Effector memory CD4-positive, alpha-beta T cell (primary cell): ENCODE data around the gene ITGA6.

ENCODE experiments used
- DNase-seq, 3 donors: peaks; one replicate each; pipeline ENCODE4 v3.0.0-alpha.2; 2020
- H3K27ac ChIP-seq: 2 replicates; pipeline ENCODE4 v1.7.0; 2013; ENCODE audit warnings: mild to moderate bottlenecking, low read length, moderate library complexity; ENCODE audit not compliant: insufficient read depth, poor library complexity, severe bottlenecking
- H3K27me3 ChIP-seq: replicated peaks from 2 replicates; pipeline ENCODE4 v1.7.0; 2013; ENCODE audit warnings: mild to moderate bottlenecking, low read length; ENCODE audit not compliant: insufficient read depth, control insufficient read depth, poor library complexity, severe bottlenecking
- H3K36me3 ChIP-seq: 2 replicates; pipeline ENCODE4 v1.7.0; 2013; ENCODE audit warnings: mild to moderate bottlenecking, low read length, moderate library complexity; ENCODE audit not compliant: control insufficient read depth, insufficient read depth
- H3K4me1 ChIP-seq: 2 replicates; pipeline ENCODE4 v1.7.0; 2013; ENCODE audit warnings: low read length, mild to moderate bottlenecking; ENCODE audit not compliant: control insufficient read depth, insufficient read depth, poor library complexity, severe bottlenecking
- H3K4me3 ChIP-seq: 2 replicates; pipeline ENCODE4 v1.7.0; 2013; ENCODE audit warnings: low read length, low read depth, mild to moderate bottlenecking; ENCODE audit not compliant: insufficient read depth, poor library complexity, severe bottlenecking
- H3K9me3 ChIP-seq: 2 replicates; pipeline ENCODE4 v1.7.0; 2013; ENCODE audit warnings: mild to moderate bottlenecking, low read length, moderate library complexity; ENCODE audit not compliant: control insufficient read depth

Gene ITGA6

DNA sequence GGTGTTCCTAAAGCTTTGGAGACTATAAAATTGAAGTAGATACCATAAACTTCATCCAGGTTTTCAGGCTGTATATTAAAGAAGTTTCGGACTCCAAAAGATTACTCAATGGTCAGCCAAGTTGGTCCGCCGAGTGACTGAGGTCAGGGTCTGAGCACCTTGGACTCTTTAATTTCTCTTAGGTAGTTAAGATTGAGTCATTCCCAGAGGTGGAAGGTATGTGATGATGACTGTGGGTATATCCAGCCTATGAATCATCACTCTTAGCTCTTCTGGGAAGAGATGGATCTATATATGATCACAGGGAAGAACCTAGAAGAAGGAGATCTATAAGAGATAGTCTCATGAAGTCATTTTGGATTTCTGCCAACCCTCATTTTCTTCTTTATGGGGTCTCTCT is 3.3 kb downstream of the ITGA6 start:
- Histone ChIP-seq H3K36me3 (no peaks in the 10 kb centered on the region), H3K27ac (no peak overlapping the region), H3K4me1 (peaks cover 57% of the 10 kb centered on the region), H3K4me3 (no peak overlapping the region), H3K9me3 (no peaks in the 10 kb centered on the region), H3K27me3 (no peaks in the 10 kb centered on the region)
- no peak for DNase-seq

DNA sequence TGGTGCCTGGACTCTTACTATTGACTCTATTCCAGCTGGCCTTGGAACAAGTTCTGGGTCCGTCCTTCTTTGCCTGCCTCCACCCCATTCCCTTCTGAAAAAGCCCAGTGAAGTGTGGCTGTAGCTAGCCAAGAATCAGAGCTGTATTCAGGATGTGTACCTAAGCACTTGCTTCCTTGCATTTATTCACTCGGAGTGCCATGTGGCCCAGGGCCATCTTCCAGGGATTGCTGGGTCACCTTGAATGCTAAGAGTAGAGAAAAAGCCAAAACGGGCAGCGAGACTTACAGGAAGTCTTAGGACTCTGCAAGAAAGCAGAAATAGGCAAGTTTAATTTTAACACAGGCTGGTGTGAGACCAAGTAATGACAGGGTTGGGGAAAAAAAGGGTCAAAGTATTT is 4.1 kb downstream of the ITGA6 start:
- H3K4me3 ChIP-seq, result no peak overlapping the region
- peaks cover 64% of the 10 kb centered on the region for H3K4me1 ChIP-seq
- H3K9me3 ChIP-seq, result no peaks in the 10 kb centered on the region
- DNase-seq, result no peak
- H3K36me3 ChIP-seq, result no peaks in the 10 kb centered on the region
- no peak overlapping the region for H3K27ac ChIP-seq
- H3K27me3 ChIP-seq, result no peaks in the 10 kb centered on the region

GRCh38 chr2:172431993-172432392 is 4.6 kb downstream of the ITGA6 start:
- no peak for DNase-seq
- H3K27ac ChIP-seq, result no peak overlapping the region
- H3K9me3 ChIP-seq, result no peaks in the 10 kb centered on the region
- H3K4me1 ChIP-seq, result peaks cover 64% of the 10 kb centered on the region
- no peak overlapping the region for H3K4me3 ChIP-seq
- no peaks in the 10 kb centered on the region for H3K36me3 ChIP-seq
- H3K27me3 ChIP-seq, result no peaks in the 10 kb centered on the region

DNA sequence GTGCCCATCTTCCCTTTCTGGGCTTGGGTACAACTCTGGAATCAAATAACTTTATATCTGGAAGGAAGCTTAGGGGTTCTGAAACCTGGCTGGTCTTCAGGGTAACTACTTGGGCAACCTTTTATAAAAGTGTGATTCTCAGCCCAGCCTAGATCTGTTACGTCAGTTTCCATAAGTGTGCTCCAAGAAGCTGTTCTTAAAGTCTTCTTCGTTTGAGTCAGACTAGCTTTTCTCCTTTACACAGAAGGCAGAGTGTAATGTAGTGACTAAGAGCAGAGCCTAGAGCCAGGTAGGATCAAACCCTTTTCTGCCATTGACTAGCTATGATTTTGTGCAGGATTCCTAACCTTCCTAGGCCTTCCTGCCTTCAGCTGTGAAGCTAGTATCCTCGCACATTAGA is 5.8 kb downstream of the ITGA6 start:
- H3K9me3 ChIP-seq, result no peaks in the 10 kb centered on the region
- no peaks in the 10 kb centered on the region for H3K27me3 ChIP-seq
- no peak overlapping the region for H3K4me3 ChIP-seq
- peaks cover 73% of the 10 kb centered on the region for H3K4me1 ChIP-seq
- DNase-seq, result no peak
- no peaks in the 10 kb centered on the region for H3K36me3 ChIP-seq
- no peak overlapping the region for H3K27ac ChIP-seq

- Histone ChIP-seq H3K27me3 (no peaks in the 10 kb centered on the region), H3K9me3 (no peaks in the 10 kb centered on the region), H3K4me1 (peaks cover 77% of the 10 kb centered on the region), H3K36me3 (no peaks in the 10 kb centered on the region), H3K4me3 (no peak overlapping the region), H3K27ac (peak overlapping the region; percentile 45)
- DNase-seq, result peak in 2 of 3 donors; percentile 8 to 18
These were observed 7.6 kb downstream of the ITGA6 start for GRCh38 chr2:172434821-172435605.

DNA sequence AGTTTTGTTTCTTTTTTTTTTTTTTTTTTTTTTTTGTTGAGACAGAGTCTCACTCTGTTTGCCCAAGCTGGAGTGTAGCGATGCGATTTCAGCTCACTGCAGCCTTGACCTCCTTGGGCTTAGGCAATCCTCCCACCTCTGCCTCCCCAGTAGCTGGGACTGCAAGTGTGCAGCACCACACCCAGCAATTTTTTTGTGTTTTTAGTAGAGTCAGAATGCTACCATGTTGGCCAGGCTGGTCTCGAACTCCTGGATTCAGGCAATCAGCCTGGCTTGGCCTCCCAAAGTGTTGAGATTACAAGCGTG is 8.2 kb downstream of the ITGA6 start:
- no peaks in the 10 kb centered on the region for H3K9me3 ChIP-seq
- no peak for DNase-seq
- H3K4me1 ChIP-seq, result peaks cover 79% of the 10 kb centered on the region
- no peak overlapping the region for H3K4me3 ChIP-seq
- H3K27ac ChIP-seq, result no peak overlapping the region
- H3K36me3 ChIP-seq, result no peaks in the 10 kb centered on the region
- H3K27me3 ChIP-seq, result no peaks in the 10 kb centered on the region

GRCh38 chr2:172436889-172437288 is 9.5 kb downstream of the ITGA6 start:
- DNase-seq, result no peak
- H3K36me3 ChIP-seq, result no peaks in the 10 kb centered on the region
- peak overlapping the region; percentile 66 for H3K27ac ChIP-seq
- peaks cover 83% of the 10 kb centered on the region for H3K4me1 ChIP-seq
- H3K9me3 ChIP-seq, result no peaks in the 10 kb centered on the region
- H3K4me3 ChIP-seq, result no peak overlapping the region
- H3K27me3 ChIP-seq, result no peaks in the 10 kb centered on the region

DNA sequence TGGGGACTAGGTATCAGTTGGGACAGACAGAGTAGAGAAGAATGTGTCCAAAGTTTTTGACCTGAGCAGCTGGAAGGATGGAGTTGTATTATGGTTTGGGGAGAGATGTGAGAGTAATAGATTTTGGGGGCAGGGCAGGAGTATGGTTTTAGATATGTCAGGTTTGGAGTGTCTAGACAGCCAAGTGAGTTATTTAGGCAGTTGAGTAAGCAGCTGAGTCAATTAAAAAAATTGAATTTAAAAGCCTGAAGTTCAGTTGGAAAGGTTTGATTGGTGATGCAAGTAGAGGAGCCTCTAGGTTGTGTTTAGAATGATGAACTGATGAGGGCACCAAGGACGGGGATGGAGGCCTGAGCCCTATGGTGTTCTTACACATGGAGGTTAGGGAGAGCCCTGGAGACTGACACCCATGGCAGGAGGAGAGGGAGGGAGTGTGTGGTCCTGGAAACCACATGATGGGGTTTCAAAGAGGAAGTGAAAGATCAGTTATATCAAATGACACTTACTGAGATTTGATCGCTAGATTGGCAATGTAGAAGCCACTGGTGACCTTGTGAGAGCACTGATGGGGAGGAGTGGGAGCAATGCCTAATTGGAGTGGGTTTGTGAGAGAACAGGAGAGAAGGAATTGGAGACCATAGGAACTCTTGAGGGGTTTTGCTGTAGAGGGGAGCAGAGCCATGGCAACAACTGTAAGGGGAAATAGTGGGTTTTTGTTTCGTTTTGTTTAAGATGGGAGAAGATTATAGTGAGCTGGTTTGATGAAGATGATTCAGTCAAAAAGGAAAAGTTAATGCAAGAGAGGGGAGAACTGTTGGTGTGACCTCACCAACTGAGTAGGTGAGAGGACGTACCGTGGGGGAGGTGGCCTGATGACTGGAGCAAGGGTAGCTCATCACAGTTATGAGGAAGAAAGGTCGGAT is 10.3 kb downstream of the ITGA6 start:
- no peaks in the 10 kb centered on the region for H3K9me3 ChIP-seq
- peak overlapping the region; percentile 33 for H3K4me3 ChIP-seq
- no peaks in the 10 kb centered on the region for H3K36me3 ChIP-seq
- peak in 2 of 3 donors; percentile 7 to 15 for DNase-seq
- H3K27me3 ChIP-seq, result no peaks in the 10 kb centered on the region
- H3K27ac ChIP-seq, result peak overlapping the region; percentile 66
- H3K4me1 ChIP-seq, result peaks cover 88% of the 10 kb centered on the region

DNA sequence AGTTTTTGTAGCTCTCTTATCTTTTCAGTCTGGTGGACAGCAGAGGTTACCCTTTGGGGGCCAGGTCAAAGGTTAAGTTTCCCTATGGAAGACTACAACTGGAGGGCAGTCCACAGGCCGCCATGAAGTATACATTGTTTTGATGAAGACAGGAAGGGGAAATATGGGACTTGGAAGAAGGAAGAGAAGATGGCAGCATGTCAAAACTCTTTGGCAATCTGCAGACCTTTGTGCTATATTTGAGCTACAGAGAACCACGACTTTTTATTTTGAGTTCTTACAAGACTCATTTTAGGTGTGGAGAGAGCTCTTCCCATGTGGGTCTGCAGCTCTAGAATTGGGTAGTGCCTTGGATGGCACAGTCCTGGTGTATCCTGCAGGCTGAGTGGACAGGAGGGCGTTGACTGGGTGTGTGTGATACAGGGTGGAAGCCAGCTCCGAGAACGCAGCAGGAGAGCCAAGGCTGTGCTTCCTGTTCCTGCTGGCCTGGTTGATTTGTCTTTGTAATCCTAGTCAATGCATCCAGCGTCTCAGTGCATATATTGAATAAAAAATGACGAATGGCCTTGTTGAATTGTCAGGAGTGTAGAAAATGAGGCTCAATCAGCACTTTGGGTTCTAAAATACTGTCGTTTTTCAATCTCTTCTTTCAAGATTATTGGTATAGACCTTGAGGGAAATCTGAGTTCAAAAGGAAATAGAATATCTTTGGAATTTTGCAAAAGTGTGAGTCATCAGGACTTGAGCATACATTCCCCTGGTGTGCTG is 11.5 kb downstream of the ITGA6 start:
- H3K27me3 ChIP-seq, result no peaks in the 10 kb centered on the region
- peaks cover 2% of the 10 kb centered on the region for H3K36me3 ChIP-seq
- no peaks in the 10 kb centered on the region for H3K9me3 ChIP-seq
- peak overlapping the region; percentile 66 for H3K27ac ChIP-seq
- DNase-seq, result no peak
- no peak overlapping the region for H3K4me3 ChIP-seq
- peaks cover 86% of the 10 kb centered on the region for H3K4me1 ChIP-seq
